Endothelial cell of umbilical vein (primary cell): ENCODE data around the gene CLSTN2. TPM values are rescaled to one million over a fixed set of nuclear protein-coding genes. Genes with fewer than 3 reads are reported as not detected.

ENCODE experiments used
- BruUV-seq: library from RNA; stranded (reverse); fragments of 400-500 nt; replicated peaks from 2 replicates; lab custom pipeline; 2021; lab: Mats Ljungman, UMichigan
- CTCF ChIA-PET: fragments of 300-600, 350-600 bp; sonication (Branson Sonifier 250); formaldehyde crosslinking; loops from one replicate; lab custom pipeline; 2021; ENCODE audit warnings: antibody characterized with exemption, inconsistent platforms; lab: Charles Lee
- POLR2A ChIA-PET: fragments of 300-600, 350-600 bp; sonication (Branson Sonifier 250); formaldehyde crosslinking; loops from one replicate; lab custom pipeline; 2021; ENCODE audit warnings: antibody characterized with exemption, inconsistent platforms; lab: Charles Lee
- DNase-seq: peaks from one replicate; pipeline ENCODE4 v3.0.0-alpha.2; 2011; ENCODE audit warnings: low read depth, low spot score
- FAIRE-seq: peaks from 2 replicates; lab custom pipeline; 2011; peaks lifted over from hg19 to GRCh38; lab: Jason Lieb, UNC
- H2AFZ ChIP-seq: 2 replicates; pipeline ENCODE4 v1.6.0; 2012; ENCODE audit warnings: low read depth, low read length, control low read depth, inconsistent platforms
- H3K27ac ChIP-seq: 2 replicates; pipeline ENCODE4 v1.5.1; 2011; ENCODE audit warnings: low read depth, mild to moderate bottlenecking, control low read depth, low read length, moderate library complexity; ENCODE audit not compliant: insufficient read depth
- H3K27me3 ChIP-seq, 2 experiments: 2 replicates each; pipeline versions ENCODE4 v1.6.0 to v1.6.1; 2011; ENCODE audit warnings: low read length in 2 of 2, mixed read lengths in 1 of 2; ENCODE audit not compliant: control insufficient read depth in 2 of 2, insufficient read depth in 2 of 2
- H3K36me3 ChIP-seq, 2 experiments: 2 replicates in 1 of 2; 3 replicates in 1 of 2; pipeline ENCODE4 v1.5.1; 2011; ENCODE audit warnings: low read length in 2 of 2, mild to moderate bottlenecking in 1 of 2, moderate library complexity in 1 of 2; ENCODE audit not compliant: control insufficient read depth in 2 of 2, insufficient read depth in 2 of 2; ENCODE audit errors: extremely low read depth in 1 of 2
- H3K4me1 ChIP-seq: 3 replicates; pipeline ENCODE4 v1.5.1; 2011; ENCODE audit warnings: mild to moderate bottlenecking, low read length; ENCODE audit not compliant: control insufficient read depth, insufficient read depth; ENCODE audit errors: extremely low read depth
- H3K4me2 ChIP-seq: 2 replicates; pipeline ENCODE4 v1.6.1; 2011; ENCODE audit warnings: low read length, control low read depth, mixed read lengths; ENCODE audit not compliant: insufficient read depth
- H3K4me3 ChIP-seq, 3 experiments: fragments of 200-600 bp in 1 of 3; sonication (generic), shearing (Covaris generic) in 1 of 3; replicated peaks in 1 of 3; 2 replicates each; pipeline ENCODE4 v1.5.1; 2011 to 2016; ENCODE audit warnings: control low read depth in 3 of 3, low read length in 3 of 3, mild to moderate bottlenecking in 2 of 3, inconsistent platforms in 1 of 3, low read depth in 1 of 3, moderate library complexity in 1 of 3; ENCODE audit not compliant: insufficient read depth in 1 of 3
- H3K79me2 ChIP-seq: 2 replicates; pipeline ENCODE4 v1.6.0; 2012; ENCODE audit warnings: low read length, inconsistent platforms; ENCODE audit not compliant: control insufficient read depth, insufficient read depth
- H3K9ac ChIP-seq: replicated peaks from 2 replicates; pipeline ENCODE3; 2011; ENCODE audit warnings: low read length, control low read depth; ENCODE audit not compliant: insufficient read depth; ENCODE audit errors: extremely low read depth
- H3K9me1 ChIP-seq: replicated peaks from 3 replicates; pipeline ENCODE4 v1.6.0; 2011; ENCODE audit warnings: mild to moderate bottlenecking, low read length; ENCODE audit not compliant: control insufficient read depth, insufficient read depth; ENCODE audit errors: extremely low read depth
- H3K9me3 ChIP-seq: replicated peaks from 2 replicates; pipeline ENCODE4 v1.5.1; 2012; ENCODE audit warnings: low read length, inconsistent platforms; ENCODE audit not compliant: control insufficient read depth, insufficient read depth
- H4K20me1 ChIP-seq: replicated peaks from 2 replicates; pipeline ENCODE3; 2011; ENCODE audit warnings: mild to moderate bottlenecking, low read length; ENCODE audit not compliant: control insufficient read depth, insufficient read depth; ENCODE audit errors: extremely low read depth
- EZH2 ChIP-seq: IDR thresholded peaks from 2 replicates; pipeline ENCODE4 v1.6.1; 2012; ENCODE audit warnings: borderline replicate concordance, low read depth, mild to moderate bottlenecking, moderate library complexity, low read length, inconsistent platforms; ENCODE audit not compliant: severe bottlenecking
- FOS ChIP-seq: IDR thresholded peaks from 2 replicates; pipeline ENCODE4 v1.6.1; 2011; ENCODE audit warnings: mild to moderate bottlenecking, low read length, moderate library complexity, borderline replicate concordance; ENCODE audit not compliant: insufficient read depth
- GATA2 ChIP-seq: IDR thresholded peaks from 2 replicates; pipeline ENCODE4 v1.7.0; 2011; ENCODE audit warnings: low read depth, mild to moderate bottlenecking, moderate library complexity, mixed read lengths, low read length; ENCODE audit not compliant: insufficient read length, insufficient read depth
- JUN ChIP-seq: IDR thresholded peaks from 2 replicates; pipeline ENCODE4 v1.6.1; 2011; ENCODE audit warnings: borderline replicate concordance, low read depth; ENCODE audit not compliant: insufficient read length, insufficient read depth
- MYC ChIP-seq: IDR thresholded peaks from one replicate; pipeline ENCODE4 v1.6.1; 2011; ENCODE audit warnings: mild to moderate bottlenecking, low read depth, low read length
- POLR2A ChIP-seq: IDR thresholded peaks from 2 replicates; pipeline ENCODE4 v1.6.1; 2012; ENCODE audit warnings: low read depth, mild to moderate bottlenecking, control low read depth, low read length
- POLR2AphosphoS5 ChIP-seq: IDR thresholded peaks from 2 replicates; pipeline ENCODE4 v1.6.1; 2012; ENCODE audit warnings: low read depth, mild to moderate bottlenecking, control low read depth, low read length, moderate library complexity; ENCODE audit not compliant: insufficient read depth
- dilution Hi-C: fragments of 300-500 bp; cut with MboI; formaldehyde crosslinking; loops from one replicate; pipeline ENCODE4 v1.15.0; 2019; ENCODE audit warnings: low sequenced_read_pairs; ENCODE audit not compliant: extremely low pct_ligation_motif_present
- intact Hi-C: fragments of 100-400 bp; cut with micrococcal nuclease; formaldehyde crosslinking; loops from one replicate; pipeline ENCODE4 v1.10.0; 2022
- polyA plus RNA-seq, 4 experiments: library from polyadenylated mRNA; depleted of rRNA in 3 of 4; stranded (reverse) in 3 of 4; unstranded in 1 of 4; fragments of >200 nt; gene quantifications; 2 replicates each; pipeline versions ENCODE4 v1.2.1 to v1.2.3, GENCODE V29; 2011 to 2012; ENCODE audit warnings: missing spikeins in 1 of 4
- total RNA-seq: library from RNA; stranded (reverse); gene quantifications from 2 replicates; pipeline ENCODE4 v1.2.3, GENCODE V29; 2021
- TF ChIP-seq, protein P1 (sequence below): IDR thresholded peaks from 2 replicates; pipeline ENCODE4 v1.6.1; 2011; ENCODE audit not compliant: insufficient read depth, insufficient read length
- TF ChIP-seq, protein P2 (sequence below), 2 donors: IDR thresholded peaks; 1 replicate in 1 of 2; 2 replicates in 1 of 2; pipeline ENCODE4 v1.5.1; 2011; ENCODE audit warnings: low read length in 2 of 2, mild to moderate bottlenecking in 2 of 2, moderate library complexity in 2 of 2, control low read depth in 1 of 2, inconsistent platforms in 1 of 2, low read depth in 1 of 2; ENCODE audit not compliant: insufficient read depth in 1 of 2; ENCODE audit errors: extremely low read depth in 1 of 2

Gene CLSTN2
- total and polyA plus RNA-seq, 2 donors (not counting 3 experiments of a cell fraction or from before 2014, with no cell fraction given) = 0.26 to 0.38 TPM

DNA sequence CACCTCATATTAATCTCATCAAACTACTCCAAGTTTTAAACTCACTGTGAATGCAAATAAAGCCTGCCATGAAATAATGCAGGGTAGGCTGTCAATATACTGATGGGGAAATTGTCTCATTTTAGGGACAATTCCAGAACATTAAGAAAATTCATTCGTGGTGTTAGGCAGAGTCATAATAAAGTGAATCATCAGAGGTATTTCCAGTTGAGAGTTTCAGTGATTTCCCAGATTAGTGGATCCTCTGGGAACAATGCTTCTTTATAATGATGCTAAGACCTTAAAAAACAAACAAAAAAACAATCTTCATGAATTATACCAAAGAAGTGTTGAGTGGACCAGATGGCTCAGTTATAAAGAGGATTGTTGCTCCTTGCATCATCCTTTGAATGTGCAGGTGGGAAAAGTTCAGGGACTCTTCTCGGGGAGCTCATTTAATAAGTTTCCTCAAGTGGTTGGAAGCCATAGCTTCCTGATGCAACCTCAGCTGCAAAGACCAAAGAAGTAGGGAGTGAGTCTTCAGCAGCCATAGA is 381.9 kb downstream of the CLSTN2 start:
- BruUV-seq = no TSS peak
- no peaks in the 10 kb centered on the region for H3K9me3 ChIP-seq
- no peak for FAIRE-seq
- no peak overlapping the region for H3K27ac ChIP-seq
- ChIA-PET CTCF (no interaction called here), POLR2A (no interaction called here)
- dilution Hi-C loops = no loop called here
- H3K4me1 ChIP-seq = no peaks in the 10 kb centered on the region
- intact Hi-C loops = no loop called here
- H3K4me2 ChIP-seq = no peak overlapping the region
- no peak overlapping the region for H2AFZ ChIP-seq
- no peak for TF ChIP-seq FOS
- TF ChIP-seq MYC = no peak
- TF ChIP-seq POLR2A = no peak
- no peak for TF ChIP-seq JUN
- TF ChIP-seq GATA2 = no peak
- TF ChIP-seq POLR2AphosphoS5 = no peak
- TF ChIP-seq, protein P1, sequence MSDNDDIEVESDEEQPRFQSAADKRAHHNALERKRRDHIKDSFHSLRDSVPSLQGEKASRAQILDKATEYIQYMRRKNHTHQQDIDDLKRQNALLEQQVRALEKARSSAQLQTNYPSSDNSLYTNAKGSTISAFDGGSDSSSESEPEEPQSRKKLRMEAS = no peak
- TF ChIP-seq, protein P2, sequence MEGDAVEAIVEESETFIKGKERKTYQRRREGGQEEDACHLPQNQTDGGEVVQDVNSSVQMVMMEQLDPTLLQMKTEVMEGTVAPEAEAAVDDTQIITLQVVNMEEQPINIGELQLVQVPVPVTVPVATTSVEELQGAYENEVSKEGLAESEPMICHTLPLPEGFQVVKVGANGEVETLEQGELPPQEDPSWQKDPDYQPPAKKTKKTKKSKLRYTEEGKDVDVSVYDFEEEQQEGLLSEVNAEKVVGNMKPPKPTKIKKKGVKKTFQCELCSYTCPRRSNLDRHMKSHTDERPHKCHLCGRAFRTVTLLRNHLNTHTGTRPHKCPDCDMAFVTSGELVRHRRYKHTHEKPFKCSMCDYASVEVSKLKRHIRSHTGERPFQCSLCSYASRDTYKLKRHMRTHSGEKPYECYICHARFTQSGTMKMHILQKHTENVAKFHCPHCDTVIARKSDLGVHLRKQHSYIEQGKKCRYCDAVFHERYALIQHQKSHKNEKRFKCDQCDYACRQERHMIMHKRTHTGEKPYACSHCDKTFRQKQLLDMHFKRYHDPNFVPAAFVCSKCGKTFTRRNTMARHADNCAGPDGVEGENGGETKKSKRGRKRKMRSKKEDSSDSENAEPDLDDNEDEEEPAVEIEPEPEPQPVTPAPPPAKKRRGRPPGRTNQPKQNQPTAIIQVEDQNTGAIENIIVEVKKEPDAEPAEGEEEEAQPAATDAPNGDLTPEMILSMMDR (IDR thresholded peaks at IDR 0.05; ENCODE audit: extremely low read depth in 1 of 2, insufficient read depth in 1 of 2, low read depth in 1 of 2, low read length in 2 of 2) = no peak
- TF ChIP-seq EZH2 = no peak
- H3K9me1 ChIP-seq = no peaks in the 10 kb centered on the region
- H3K36me3 ChIP-seq = no peaks in the 10 kb centered on the region
- H3K9ac ChIP-seq = no peak overlapping the region
- H3K79me2 ChIP-seq = no peaks in the 10 kb centered on the region
- DNase-seq = no peak
- H3K4me3 ChIP-seq = no peak overlapping the region
- no peaks in the 10 kb centered on the region for H4K20me1 ChIP-seq
- no peaks in the 10 kb centered on the region for H3K27me3 ChIP-seq
